Measurements from ENCODE around the gene CROCC2.

DNA sequence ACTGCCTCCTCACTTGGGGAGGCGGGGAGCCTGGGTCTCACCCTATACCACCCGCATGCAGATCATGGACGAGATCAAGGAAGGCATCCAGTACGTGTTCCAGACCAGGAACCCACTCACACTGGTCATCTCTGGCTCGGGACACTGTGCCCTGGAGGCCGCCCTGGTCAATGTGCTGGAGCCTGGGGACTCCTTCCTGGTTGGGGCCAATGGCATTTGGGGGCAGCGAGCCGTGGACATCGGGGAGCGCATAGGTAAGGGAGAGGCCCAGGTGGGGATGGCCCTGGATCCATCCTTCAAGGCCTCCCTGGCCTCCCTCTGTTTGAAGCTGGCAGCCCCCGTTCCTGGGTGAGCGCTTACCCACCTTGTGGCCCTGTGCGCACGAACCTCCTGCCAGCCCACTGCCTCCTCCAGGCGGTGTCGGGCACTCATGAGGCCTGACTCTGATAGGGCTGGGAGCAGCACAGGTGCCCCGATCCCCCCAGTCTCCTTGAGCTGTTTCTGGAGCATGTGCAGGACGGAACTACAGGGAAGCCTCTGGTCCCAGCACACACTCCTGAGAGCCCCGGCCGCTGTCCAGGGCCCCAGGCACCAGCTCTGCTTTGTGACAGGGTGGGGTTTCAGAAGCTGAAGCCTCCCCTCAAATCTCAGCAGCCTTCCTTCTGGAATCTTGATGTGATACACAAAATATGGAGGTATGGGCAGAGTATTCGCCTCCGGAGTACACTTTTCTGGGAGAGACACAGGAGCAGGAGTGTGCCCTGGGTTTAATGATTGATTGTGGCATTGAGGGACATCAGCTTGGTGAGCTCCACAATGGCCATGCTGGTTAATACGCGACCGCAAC is 36.8 kb upstream of the CROCC2 start:
- TF ChIP-seq, protein P1, sequence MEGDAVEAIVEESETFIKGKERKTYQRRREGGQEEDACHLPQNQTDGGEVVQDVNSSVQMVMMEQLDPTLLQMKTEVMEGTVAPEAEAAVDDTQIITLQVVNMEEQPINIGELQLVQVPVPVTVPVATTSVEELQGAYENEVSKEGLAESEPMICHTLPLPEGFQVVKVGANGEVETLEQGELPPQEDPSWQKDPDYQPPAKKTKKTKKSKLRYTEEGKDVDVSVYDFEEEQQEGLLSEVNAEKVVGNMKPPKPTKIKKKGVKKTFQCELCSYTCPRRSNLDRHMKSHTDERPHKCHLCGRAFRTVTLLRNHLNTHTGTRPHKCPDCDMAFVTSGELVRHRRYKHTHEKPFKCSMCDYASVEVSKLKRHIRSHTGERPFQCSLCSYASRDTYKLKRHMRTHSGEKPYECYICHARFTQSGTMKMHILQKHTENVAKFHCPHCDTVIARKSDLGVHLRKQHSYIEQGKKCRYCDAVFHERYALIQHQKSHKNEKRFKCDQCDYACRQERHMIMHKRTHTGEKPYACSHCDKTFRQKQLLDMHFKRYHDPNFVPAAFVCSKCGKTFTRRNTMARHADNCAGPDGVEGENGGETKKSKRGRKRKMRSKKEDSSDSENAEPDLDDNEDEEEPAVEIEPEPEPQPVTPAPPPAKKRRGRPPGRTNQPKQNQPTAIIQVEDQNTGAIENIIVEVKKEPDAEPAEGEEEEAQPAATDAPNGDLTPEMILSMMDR (tag by site-specific recombination; IDR thresholded peaks at IDR 0.05), result no peak
- TF ChIP-seq ZBTB48 (tag by site-specific recombination; IDR thresholded peaks at IDR 0.05) (no peak), PRDM1 (tag by site-specific recombination; IDR thresholded peaks at IDR 0.05) (no peak), ZNF24 (tag by site-specific recombination; IDR thresholded peaks at IDR 0.05) (no peak), ZFHX2 (tag by site-specific recombination; conservative IDR thresholded peaks at IDR 0.05) (no peak), TCF7L2 (IDR thresholded peaks at IDR 0.05; ENCODE audit: borderline replicate concordance, low read depth, low read length) (no peak), ZNF747 (tag by site-specific recombination; IDR thresholded peaks at IDR 0.05) (no peak), ZNF202 (tag by site-specific recombination; IDR thresholded peaks at IDR 0.05; ENCODE audit: borderline replicate concordance) (no peak), ZFP41 (tag by site-specific recombination; IDR thresholded peaks at IDR 0.05; ENCODE audit: borderline replicate concordance) (no peak), ZNF530 (tag by site-specific recombination; IDR thresholded peaks at IDR 0.05; ENCODE audit: low read depth) (no peak), YY1 (tag by site-specific recombination; IDR thresholded peaks at IDR 0.05) (no peak)
- TF ChIP-seq, protein P2, sequence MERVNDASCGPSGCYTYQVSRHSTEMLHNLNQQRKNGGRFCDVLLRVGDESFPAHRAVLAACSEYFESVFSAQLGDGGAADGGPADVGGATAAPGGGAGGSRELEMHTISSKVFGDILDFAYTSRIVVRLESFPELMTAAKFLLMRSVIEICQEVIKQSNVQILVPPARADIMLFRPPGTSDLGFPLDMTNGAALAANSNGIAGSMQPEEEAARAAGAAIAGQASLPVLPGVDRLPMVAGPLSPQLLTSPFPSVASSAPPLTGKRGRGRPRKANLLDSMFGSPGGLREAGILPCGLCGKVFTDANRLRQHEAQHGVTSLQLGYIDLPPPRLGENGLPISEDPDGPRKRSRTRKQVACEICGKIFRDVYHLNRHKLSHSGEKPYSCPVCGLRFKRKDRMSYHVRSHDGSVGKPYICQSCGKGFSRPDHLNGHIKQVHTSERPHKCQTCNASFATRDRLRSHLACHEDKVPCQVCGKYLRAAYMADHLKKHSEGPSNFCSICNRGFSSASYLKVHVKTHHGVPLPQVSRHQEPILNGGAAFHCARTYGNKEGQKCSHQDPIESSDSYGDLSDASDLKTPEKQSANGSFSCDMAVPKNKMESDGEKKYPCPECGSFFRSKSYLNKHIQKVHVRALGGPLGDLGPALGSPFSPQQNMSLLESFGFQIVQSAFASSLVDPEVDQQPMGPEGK (tag by site-specific recombination; IDR thresholded peaks at IDR 0.05), result no peak
